Neural cell (in vitro differentiated cells): ENCODE results near the gene ALX1. TPM values are rescaled to one million over a fixed set of nuclear protein-coding genes. Genes with fewer than 3 reads are reported as not detected.

Source experiments
- H2AFZ ChIP-seq: fragments of 200-600, 300-800 bp; sonication (generic), shearing (Covaris generic); 2 replicates; pipeline ENCODE4 v1.6.0; 2014; ENCODE audit warnings: low read depth, mild to moderate bottlenecking, antibody characterized with exemption, low read length, moderate library complexity
- H3F3A ChIP-seq: fragments of 200-600 bp; shearing (Covaris generic); 2 replicates; pipeline ENCODE4 v1.6.1; 2016; ENCODE audit warnings: mild to moderate bottlenecking, moderate library complexity, mixed read lengths, antibody characterized with exemption, low read length; ENCODE audit not compliant: insufficient read depth, poor library complexity, severe bottlenecking
- H3K27ac ChIP-seq: fragments of 200-600, 300-800 bp; sonication (generic), shearing (Covaris generic); 2 replicates; pipeline ENCODE4 v1.5.1; 2014; ENCODE audit warnings: mild to moderate bottlenecking, low read length, moderate library complexity
- H3K27me3 ChIP-seq: fragments of 300-800, 200-600 bp; sonication (generic), shearing (Covaris generic); 2 replicates; pipeline ENCODE4 v1.6.0; 2014; ENCODE audit warnings: mild to moderate bottlenecking, low read depth, low read length, moderate library complexity; ENCODE audit not compliant: insufficient read depth
- H3K36me3 ChIP-seq: fragments of 300-800, 200-600 bp; sonication (generic), shearing (Covaris generic); 2 replicates; pipeline ENCODE4 v1.5.1; 2014; ENCODE audit warnings: mild to moderate bottlenecking, antibody characterized with exemption, low read length, moderate library complexity; ENCODE audit not compliant: insufficient read depth
- H3K4me2 ChIP-seq: fragments of 300-800, 200-600 bp; sonication (generic), shearing (Covaris generic); 2 replicates; pipeline ENCODE4 v1.6.0; 2014; ENCODE audit warnings: mild to moderate bottlenecking, low read length
- H3K4me3 ChIP-seq: fragments of 300-800, 200-600 bp; sonication (generic), shearing (Covaris generic); 2 replicates; pipeline ENCODE4 v1.5.1; 2014; ENCODE audit warnings: mild to moderate bottlenecking, low read length, moderate library complexity
- H3K79me2 ChIP-seq: fragments of 200-600 bp; shearing (Covaris generic); replicated peaks from 2 replicates; pipeline ENCODE4 v1.6.0; 2014; ENCODE audit warnings: mild to moderate bottlenecking, low read length, moderate library complexity; ENCODE audit not compliant: insufficient read depth
- H3K9ac ChIP-seq: fragments of 300-800, 200-600 bp; sonication (generic), shearing (Covaris generic); 2 replicates; pipeline ENCODE4 v1.6.1; 2016; ENCODE audit warnings: mild to moderate bottlenecking, low read length, mixed read lengths
- H3K9me2 ChIP-seq: fragments of 200-600 bp; shearing (Covaris generic); 2 replicates; pipeline ENCODE4 v1.6.1; 2016; ENCODE audit warnings: mild to moderate bottlenecking, low read length, mixed read lengths; ENCODE audit not compliant: insufficient read depth
- H3K9me3 ChIP-seq: fragments of 200-600, 300-800 bp; sonication (generic), shearing (Covaris generic); 2 replicates; pipeline ENCODE4 v1.6.1; 2016; ENCODE audit warnings: mild to moderate bottlenecking, mixed run types, low read length, moderate library complexity, mixed read lengths
- H4K20me1 ChIP-seq: fragments of 200-600 bp; shearing (Covaris generic); 2 replicates; pipeline ENCODE4 v1.6.1; 2016; ENCODE audit warnings: mild to moderate bottlenecking, mixed run types; ENCODE audit not compliant: insufficient read depth
- EP300 ChIP-seq: fragments of 450-650 bp; conservative IDR thresholded peaks from 2 replicates; pipeline ENCODE4 v1.6.1; 2014; ENCODE audit warnings: antibody characterized with exemption, mild to moderate bottlenecking, moderate library complexity; ENCODE audit not compliant: poor library complexity, severe bottlenecking
- EZH2 ChIP-seq: fragments of 200-600, 300-800 bp; shearing (Covaris generic), sonication (generic); IDR thresholded peaks from 2 replicates; pipeline ENCODE4 v1.6.1; 2014; ENCODE audit warnings: antibody characterized with exemption, low read length, borderline replicate concordance, mild to moderate bottlenecking; ENCODE audit not compliant: insufficient read depth, poor library complexity, severe bottlenecking
- MXI1 ChIP-seq: fragments of 450-650 bp; conservative IDR thresholded peaks from 2 replicates; pipeline ENCODE4 v1.6.1; 2014; ENCODE audit warnings: antibody characterized with exemption, mild to moderate bottlenecking; ENCODE audit not compliant: poor library complexity, severe bottlenecking
- POLR2AphosphoS5 ChIP-seq: IDR thresholded peaks from 2 replicates; pipeline ENCODE4 v1.6.1; 2012
- RAD21 ChIP-seq: fragments of 450-650 bp; conservative IDR thresholded peaks from 2 replicates; pipeline ENCODE4 v1.6.1; 2014; ENCODE audit warnings: antibody characterized with exemption, mild to moderate bottlenecking, moderate library complexity
- SMC3 ChIP-seq: fragments of 450-650 bp; conservative IDR thresholded peaks from 2 replicates; pipeline ENCODE4 v1.6.1; 2014; ENCODE audit warnings: antibody characterized with exemption, mild to moderate bottlenecking, moderate library complexity; ENCODE audit not compliant: poor library complexity
- TAF1 ChIP-seq: IDR thresholded peaks from 2 replicates; pipeline ENCODE4 v1.6.1; 2012; ENCODE audit warnings: low read depth
- polyA plus RNA-seq: library from polyadenylated mRNA; depleted of rRNA; stranded (reverse); fragments of >200 nt; gene quantifications from 2 replicates; pipeline ENCODE4 v1.2.3, GENCODE V29; 2014
- TF ChIP-seq, protein P1 (sequence below): IDR thresholded peaks from 2 replicates; pipeline ENCODE4 v1.6.1; 2012; ENCODE audit warnings: borderline replicate concordance
- TF ChIP-seq, protein P2 (sequence below): fragments of 450-650 bp; IDR thresholded peaks from 2 replicates; pipeline ENCODE4 v1.5.1; 2014; ENCODE audit warnings: antibody characterized with exemption, mild to moderate bottlenecking, moderate library complexity; ENCODE audit not compliant: poor library complexity, severe bottlenecking

The ALX1 gene
- polyA plus RNA-seq, 1 donor from 2014 or later: 0.43 TPM

DNA sequence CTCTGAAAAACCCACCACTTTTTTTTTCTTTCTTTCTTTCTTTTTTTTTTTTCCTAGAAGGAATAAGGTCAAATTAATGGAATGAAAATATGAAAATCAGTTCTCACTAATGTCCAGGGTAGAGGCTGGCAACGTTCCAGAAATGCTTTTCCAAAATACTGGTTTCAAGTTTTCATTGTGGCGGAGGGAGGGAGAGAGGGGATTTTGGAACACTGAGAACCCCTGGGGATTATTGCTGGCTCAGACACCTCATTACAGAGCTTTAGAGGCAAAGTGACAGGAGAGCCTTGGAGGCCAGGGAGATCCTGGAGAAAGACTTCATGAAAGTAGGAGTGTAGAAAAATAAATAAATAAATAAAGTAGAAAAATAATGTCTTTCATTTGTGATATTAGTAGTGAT is 45.4 kb downstream of the ALX1 start:
- Histone ChIP-seq H3K27ac (no peak overlapping the region), H2AFZ (no peak overlapping the region), H3K27me3 (no peaks in the 10 kb centered on the region), H4K20me1 (no peaks in the 10 kb centered on the region), H3K9ac (no peak overlapping the region), H3K4me2 (no peak overlapping the region), H3F3A (no peaks in the 10 kb centered on the region), H3K79me2 (no peaks in the 10 kb centered on the region), H3K9me3 (no peaks in the 10 kb centered on the region), H3K36me3 (no peaks in the 10 kb centered on the region), H3K9me2 (no peaks in the 10 kb centered on the region), H3K4me3 (no peak overlapping the region)
- TF ChIP-seq POLR2AphosphoS5: no peak
- TF ChIP-seq RAD21: no peak
- TF ChIP-seq, protein P1, sequence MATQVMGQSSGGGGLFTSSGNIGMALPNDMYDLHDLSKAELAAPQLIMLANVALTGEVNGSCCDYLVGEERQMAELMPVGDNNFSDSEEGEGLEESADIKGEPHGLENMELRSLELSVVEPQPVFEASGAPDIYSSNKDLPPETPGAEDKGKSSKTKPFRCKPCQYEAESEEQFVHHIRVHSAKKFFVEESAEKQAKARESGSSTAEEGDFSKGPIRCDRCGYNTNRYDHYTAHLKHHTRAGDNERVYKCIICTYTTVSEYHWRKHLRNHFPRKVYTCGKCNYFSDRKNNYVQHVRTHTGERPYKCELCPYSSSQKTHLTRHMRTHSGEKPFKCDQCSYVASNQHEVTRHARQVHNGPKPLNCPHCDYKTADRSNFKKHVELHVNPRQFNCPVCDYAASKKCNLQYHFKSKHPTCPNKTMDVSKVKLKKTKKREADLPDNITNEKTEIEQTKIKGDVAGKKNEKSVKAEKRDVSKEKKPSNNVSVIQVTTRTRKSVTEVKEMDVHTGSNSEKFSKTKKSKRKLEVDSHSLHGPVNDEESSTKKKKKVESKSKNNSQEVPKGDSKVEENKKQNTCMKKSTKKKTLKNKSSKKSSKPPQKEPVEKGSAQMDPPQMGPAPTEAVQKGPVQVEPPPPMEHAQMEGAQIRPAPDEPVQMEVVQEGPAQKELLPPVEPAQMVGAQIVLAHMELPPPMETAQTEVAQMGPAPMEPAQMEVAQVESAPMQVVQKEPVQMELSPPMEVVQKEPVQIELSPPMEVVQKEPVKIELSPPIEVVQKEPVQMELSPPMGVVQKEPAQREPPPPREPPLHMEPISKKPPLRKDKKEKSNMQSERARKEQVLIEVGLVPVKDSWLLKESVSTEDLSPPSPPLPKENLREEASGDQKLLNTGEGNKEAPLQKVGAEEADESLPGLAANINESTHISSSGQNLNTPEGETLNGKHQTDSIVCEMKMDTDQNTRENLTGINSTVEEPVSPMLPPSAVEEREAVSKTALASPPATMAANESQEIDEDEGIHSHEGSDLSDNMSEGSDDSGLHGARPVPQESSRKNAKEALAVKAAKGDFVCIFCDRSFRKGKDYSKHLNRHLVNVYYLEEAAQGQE: no peak
- no peak for TF ChIP-seq TAF1
- TF ChIP-seq MXI1: no peak
- no peak for TF ChIP-seq SMC3
- TF ChIP-seq EZH2: no peak
- TF ChIP-seq, protein P2, sequence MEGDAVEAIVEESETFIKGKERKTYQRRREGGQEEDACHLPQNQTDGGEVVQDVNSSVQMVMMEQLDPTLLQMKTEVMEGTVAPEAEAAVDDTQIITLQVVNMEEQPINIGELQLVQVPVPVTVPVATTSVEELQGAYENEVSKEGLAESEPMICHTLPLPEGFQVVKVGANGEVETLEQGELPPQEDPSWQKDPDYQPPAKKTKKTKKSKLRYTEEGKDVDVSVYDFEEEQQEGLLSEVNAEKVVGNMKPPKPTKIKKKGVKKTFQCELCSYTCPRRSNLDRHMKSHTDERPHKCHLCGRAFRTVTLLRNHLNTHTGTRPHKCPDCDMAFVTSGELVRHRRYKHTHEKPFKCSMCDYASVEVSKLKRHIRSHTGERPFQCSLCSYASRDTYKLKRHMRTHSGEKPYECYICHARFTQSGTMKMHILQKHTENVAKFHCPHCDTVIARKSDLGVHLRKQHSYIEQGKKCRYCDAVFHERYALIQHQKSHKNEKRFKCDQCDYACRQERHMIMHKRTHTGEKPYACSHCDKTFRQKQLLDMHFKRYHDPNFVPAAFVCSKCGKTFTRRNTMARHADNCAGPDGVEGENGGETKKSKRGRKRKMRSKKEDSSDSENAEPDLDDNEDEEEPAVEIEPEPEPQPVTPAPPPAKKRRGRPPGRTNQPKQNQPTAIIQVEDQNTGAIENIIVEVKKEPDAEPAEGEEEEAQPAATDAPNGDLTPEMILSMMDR: no peak
- TF ChIP-seq EP300: no peak

DNA sequence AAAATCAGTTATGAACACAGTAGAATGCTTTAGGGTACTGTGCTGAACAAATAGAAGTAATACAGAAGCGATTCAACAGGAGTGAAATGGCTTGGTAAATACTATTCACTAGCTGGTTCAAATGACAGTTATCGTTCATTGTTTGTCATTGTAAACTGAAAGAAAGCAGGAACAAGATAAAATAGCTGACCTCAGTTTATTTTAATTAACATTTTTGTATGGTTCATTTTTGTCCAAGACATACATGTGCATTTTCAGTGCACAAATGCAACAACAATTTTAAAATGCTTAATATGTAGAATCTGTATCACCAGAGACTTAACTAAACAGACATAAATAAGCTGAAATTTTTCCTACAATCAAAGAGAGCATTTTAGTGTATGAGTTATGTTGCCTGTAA is 49.9 kb downstream of the ALX1 start:
- H2AFZ ChIP-seq: no peak overlapping the region
- H3K27ac ChIP-seq: no peak overlapping the region
- H4K20me1 ChIP-seq: no peaks in the 10 kb centered on the region
- H3K9me3 ChIP-seq: no peaks in the 10 kb centered on the region
- no peaks in the 10 kb centered on the region for H3K79me2 ChIP-seq
- H3F3A ChIP-seq: no peaks in the 10 kb centered on the region
- H3K9me2 ChIP-seq: no peaks in the 10 kb centered on the region
- H3K4me2 ChIP-seq: no peak overlapping the region
- H3K36me3 ChIP-seq: no peaks in the 10 kb centered on the region
- H3K4me3 ChIP-seq: no peak overlapping the region
- TF ChIP-seq RAD21: no peak
- no peak for TF ChIP-seq EZH2
- TF ChIP-seq, protein P2: no peak
- no peak for TF ChIP-seq TAF1
- TF ChIP-seq MXI1: no peak
- no peak for TF ChIP-seq EP300
- TF ChIP-seq SMC3: no peak
- no peak for TF ChIP-seq POLR2AphosphoS5
- TF ChIP-seq, protein P1: no peak
- no peaks in the 10 kb centered on the region for H3K27me3 ChIP-seq
- no peak overlapping the region for H3K9ac ChIP-seq
